GM23338 (cell line): ENCODE results near the gene AREL1. TPM values are rescaled to one million over a fixed set of nuclear protein-coding genes. Genes with fewer than 3 reads are reported as not detected.

ENCODE experiments used
- ATAC-seq: fragments of 200-7000 bp; cut with Tn5 transposase; 3 replicates; pipeline ENCODE4 v1.9.1; 2020
- DNase-seq: peaks from one replicate; pipeline ENCODE4 v3.0.0-alpha.2; 2015; ENCODE audit warnings: low spot score
- H2AFZ ChIP-seq: fragments of 200-600 bp; sonication (generic); 2 replicates; pipeline ENCODE4 v1.8.0; 2016; ENCODE audit warnings: antibody characterized with exemption, mild to moderate bottlenecking, moderate library complexity
- H3F3A ChIP-seq: fragments of 200-600 bp; sonication (generic); replicated peaks from 2 replicates; pipeline ENCODE4 v1.8.0; 2017; ENCODE audit warnings: antibody characterized with exemption, mixed run types, low read depth
- H3K27ac ChIP-seq: fragments of 200-600 bp; sonication (generic); 2 replicates; pipeline ENCODE4 v1.6.1; 2016; ENCODE audit warnings: low read depth
- H3K27me3 ChIP-seq: fragments of 200-600 bp; sonication (generic); 2 replicates; pipeline ENCODE4 v1.8.0; 2016; ENCODE audit warnings: mild to moderate bottlenecking, mixed run types, moderate library complexity; ENCODE audit not compliant: insufficient read depth
- H3K36me3 ChIP-seq: fragments of 200-600 bp; sonication (generic); 2 replicates; pipeline ENCODE4 v1.8.0; 2016; ENCODE audit warnings: mild to moderate bottlenecking; ENCODE audit not compliant: insufficient read depth
- H3K4me1 ChIP-seq: fragments of 200-600 bp; sonication (generic); 2 replicates; pipeline ENCODE4 v1.8.0; 2016; ENCODE audit warnings: mild to moderate bottlenecking, moderate library complexity; ENCODE audit not compliant: insufficient read depth
- H3K4me2 ChIP-seq: fragments of 200-600 bp; sonication (generic); 2 replicates; pipeline ENCODE4 v1.7.1; 2017; ENCODE audit warnings: mixed run types
- H3K4me3 ChIP-seq: fragments of 200-600 bp; sonication (generic); 2 replicates; pipeline ENCODE4 v1.6.1; 2016; ENCODE audit warnings: mixed run types
- H3K79me2 ChIP-seq: fragments of 200-600 bp; sonication (generic); replicated peaks from 2 replicates; pipeline ENCODE4 v1.8.0; 2017; ENCODE audit warnings: mild to moderate bottlenecking; ENCODE audit not compliant: insufficient read depth
- H3K9me2 ChIP-seq: fragments of 200-600 bp; sonication (generic); 2 replicates; pipeline ENCODE4 v1.8.0; 2017; ENCODE audit not compliant: insufficient read depth
- H4K20me1 ChIP-seq: fragments of 200-600 bp; sonication (generic); replicated peaks from 2 replicates; pipeline ENCODE4 v1.8.0; 2017; ENCODE audit warnings: mild to moderate bottlenecking; ENCODE audit not compliant: insufficient read depth
- H3K27ac Mint-ChIP-seq: 2 replicates; pipeline ENCODE4 v1.8.0; 2020; ENCODE audit warnings: inconsistent platforms, mild to moderate bottlenecking, moderate library complexity, mixed read lengths
- H3K27me3 Mint-ChIP-seq: 3 replicates; pipeline ENCODE4 v1.8.0; 2022; ENCODE audit warnings: low read depth, mild to moderate bottlenecking, moderate library complexity, mixed read lengths, inconsistent platforms; ENCODE audit not compliant: insufficient read depth, poor library complexity
- H3K36me3 Mint-ChIP-seq: 3 replicates; pipeline ENCODE4 v1.8.0; 2021; ENCODE audit warnings: low read depth, mild to moderate bottlenecking, inconsistent platforms, moderate library complexity, mixed read lengths
- H3K4me1 Mint-ChIP-seq: 3 replicates; pipeline ENCODE4 v1.8.0; 2020; ENCODE audit warnings: mild to moderate bottlenecking, inconsistent platforms, mixed read lengths
- H3K4me3 Mint-ChIP-seq: 3 replicates; pipeline ENCODE4 v1.8.0; 2021; ENCODE audit warnings: moderate library complexity, mild to moderate bottlenecking, inconsistent platforms, mixed read lengths
- H3K9me3 Mint-ChIP-seq: 3 replicates; pipeline ENCODE4 v1.8.0; 2020; ENCODE audit warnings: moderate library complexity, mild to moderate bottlenecking, inconsistent platforms, mixed read lengths
- CREB1 ChIP-seq: fragments of 250-450 bp; sonication (Bioruptor Pico); IDR thresholded peaks from 2 replicates; pipeline ENCODE4 v1.5.0; 2020; ENCODE audit warnings: low read depth, mild to moderate bottlenecking, moderate library complexity
- CTCF ChIP-seq, 2 experiments: fragments of 200-600 bp in 1 of 2; sonication (generic) in 1 of 2; conservative IDR thresholded peaks; 2 replicates each; pipeline versions ENCODE4 v1.5.1 to v1.6.1; 2016 to 2017; ENCODE audit warnings: antibody characterized with exemption in 2 of 2, low read depth in 2 of 2, mild to moderate bottlenecking in 2 of 2, moderate library complexity in 1 of 2
- EZH2 ChIP-seq: fragments of 200-600 bp; sonication (generic); IDR thresholded peaks from one replicate; pipeline ENCODE4 v1.8.0; 2017; ENCODE audit warnings: antibody characterized with exemption, mild to moderate bottlenecking, low read depth; ENCODE audit not compliant: unreplicated experiment
- EZH2phosphoT487 ChIP-seq: fragments of 200-600 bp; sonication (generic); IDR thresholded peaks from one replicate; pipeline ENCODE4 v1.8.1; 2018; ENCODE audit warnings: antibody characterized with exemption; ENCODE audit not compliant: unreplicated experiment
- JUNB ChIP-seq: IDR thresholded peaks from one replicate; pipeline ENCODE4 v1.6.1; 2016; ENCODE audit warnings: antibody characterized with exemption; ENCODE audit not compliant: unreplicated experiment
- NANOG ChIP-seq: IDR thresholded peaks from 2 replicates; pipeline ENCODE4 v1.6.1; 2016; ENCODE audit warnings: antibody characterized with exemption, borderline replicate concordance
- POLR2AphosphoS5 ChIP-seq: IDR thresholded peaks from 2 replicates; pipeline ENCODE4 v1.6.1; 2016; ENCODE audit warnings: antibody characterized with exemption, low read depth
- STAT1 ChIP-seq: IDR thresholded peaks from one replicate; pipeline ENCODE4 v1.6.1; 2016; ENCODE audit warnings: antibody characterized with exemption; ENCODE audit not compliant: unreplicated experiment
- ZNF114 ChIP-seq: fragments of 250-450 bp; sonication (Bioruptor Pico); IDR thresholded peaks from 2 replicates; pipeline ENCODE4 v1.5.0; 2020; ENCODE audit warnings: mild to moderate bottlenecking, moderate library complexity
- ZNF331 ChIP-seq: fragments of 250-450 bp; sonication (Bioruptor Pico); IDR thresholded peaks from 2 replicates; pipeline ENCODE4 v1.5.0; 2020; ENCODE audit warnings: low read depth, mild to moderate bottlenecking, moderate library complexity
- polyA plus RNA-seq: library from polyadenylated mRNA; unstranded; fragments of >200 nt; fragmentation: Nextera tagmentation; extraction: Ambion mirVana; gene quantifications from 2 replicates; pipeline ENCODE4 v1.2.1, GENCODE V29; 2016
- total RNA-seq: library from RNA; depleted of rRNA; stranded (reverse); fragments of >200 nt; shearing (Covaris generic); gene quantifications from 2 replicates; pipeline ENCODE4 v1.2.3, GENCODE V29; 2014
- TF ChIP-seq, protein P1 (sequence below): IDR thresholded peaks from one replicate; pipeline ENCODE4 v1.6.1; 2018; ENCODE audit warnings: antibody characterized with exemption; ENCODE audit not compliant: unreplicated experiment
- TF ChIP-seq, protein P2 (sequence below): IDR thresholded peaks from 2 replicates; pipeline ENCODE4 v1.6.1; 2016; ENCODE audit warnings: antibody characterized with exemption
- TF ChIP-seq, protein P3 (sequence below): fragments of 250-450 bp; sonication (Bioruptor Pico); IDR thresholded peaks from 2 replicates; pipeline ENCODE4 v1.5.0; 2020; ENCODE audit warnings: mild to moderate bottlenecking, moderate library complexity

The AREL1 gene
- total and polyA plus RNA-seq, 2 experiments from 2014 or later = 7.5 to 23.6 TPM

- H3K4me1 ChIP-seq = no peaks in the 10 kb centered on the region
- no peaks in the 10 kb centered on the region for H3K9me3 Mint-ChIP-seq
- H3K36me3 Mint-ChIP-seq = no peaks in the 10 kb centered on the region
- no peaks in the 10 kb centered on the region for H3F3A ChIP-seq
- ATAC-seq (peak; percentile 55), DNase-seq (no peak)
- no peaks in the 10 kb centered on the region for H4K20me1 ChIP-seq
- no peak overlapping the region for H3K27ac Mint-ChIP-seq
- H3K4me1 Mint-ChIP-seq = peaks cover 9% of the 10 kb centered on the region; the same call in 2 of the 3 replicates
- TF ChIP-seq ZNF114 (no peak), NANOG (no peak), EZH2 (no peak), CREB1 (CRISPR knock-in tag) (no peak), JUNB (no peak), ZNF331 (CRISPR knock-in tag) (no peak), STAT1 (no peak), EZH2phosphoT487 (no peak), POLR2AphosphoS5 (no peak), CTCF (conservative IDR thresholded peaks at IDR 0.05; ENCODE audit: low read depth in 2 of 2) (no peak)
- TF ChIP-seq, protein P1, sequence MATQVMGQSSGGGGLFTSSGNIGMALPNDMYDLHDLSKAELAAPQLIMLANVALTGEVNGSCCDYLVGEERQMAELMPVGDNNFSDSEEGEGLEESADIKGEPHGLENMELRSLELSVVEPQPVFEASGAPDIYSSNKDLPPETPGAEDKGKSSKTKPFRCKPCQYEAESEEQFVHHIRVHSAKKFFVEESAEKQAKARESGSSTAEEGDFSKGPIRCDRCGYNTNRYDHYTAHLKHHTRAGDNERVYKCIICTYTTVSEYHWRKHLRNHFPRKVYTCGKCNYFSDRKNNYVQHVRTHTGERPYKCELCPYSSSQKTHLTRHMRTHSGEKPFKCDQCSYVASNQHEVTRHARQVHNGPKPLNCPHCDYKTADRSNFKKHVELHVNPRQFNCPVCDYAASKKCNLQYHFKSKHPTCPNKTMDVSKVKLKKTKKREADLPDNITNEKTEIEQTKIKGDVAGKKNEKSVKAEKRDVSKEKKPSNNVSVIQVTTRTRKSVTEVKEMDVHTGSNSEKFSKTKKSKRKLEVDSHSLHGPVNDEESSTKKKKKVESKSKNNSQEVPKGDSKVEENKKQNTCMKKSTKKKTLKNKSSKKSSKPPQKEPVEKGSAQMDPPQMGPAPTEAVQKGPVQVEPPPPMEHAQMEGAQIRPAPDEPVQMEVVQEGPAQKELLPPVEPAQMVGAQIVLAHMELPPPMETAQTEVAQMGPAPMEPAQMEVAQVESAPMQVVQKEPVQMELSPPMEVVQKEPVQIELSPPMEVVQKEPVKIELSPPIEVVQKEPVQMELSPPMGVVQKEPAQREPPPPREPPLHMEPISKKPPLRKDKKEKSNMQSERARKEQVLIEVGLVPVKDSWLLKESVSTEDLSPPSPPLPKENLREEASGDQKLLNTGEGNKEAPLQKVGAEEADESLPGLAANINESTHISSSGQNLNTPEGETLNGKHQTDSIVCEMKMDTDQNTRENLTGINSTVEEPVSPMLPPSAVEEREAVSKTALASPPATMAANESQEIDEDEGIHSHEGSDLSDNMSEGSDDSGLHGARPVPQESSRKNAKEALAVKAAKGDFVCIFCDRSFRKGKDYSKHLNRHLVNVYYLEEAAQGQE = no peak
- TF ChIP-seq, protein P2, sequence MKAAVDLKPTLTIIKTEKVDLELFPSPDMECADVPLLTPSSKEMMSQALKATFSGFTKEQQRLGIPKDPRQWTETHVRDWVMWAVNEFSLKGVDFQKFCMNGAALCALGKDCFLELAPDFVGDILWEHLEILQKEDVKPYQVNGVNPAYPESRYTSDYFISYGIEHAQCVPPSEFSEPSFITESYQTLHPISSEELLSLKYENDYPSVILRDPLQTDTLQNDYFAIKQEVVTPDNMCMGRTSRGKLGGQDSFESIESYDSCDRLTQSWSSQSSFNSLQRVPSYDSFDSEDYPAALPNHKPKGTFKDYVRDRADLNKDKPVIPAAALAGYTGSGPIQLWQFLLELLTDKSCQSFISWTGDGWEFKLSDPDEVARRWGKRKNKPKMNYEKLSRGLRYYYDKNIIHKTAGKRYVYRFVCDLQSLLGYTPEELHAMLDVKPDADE = no peak
- TF ChIP-seq, protein P3, sequence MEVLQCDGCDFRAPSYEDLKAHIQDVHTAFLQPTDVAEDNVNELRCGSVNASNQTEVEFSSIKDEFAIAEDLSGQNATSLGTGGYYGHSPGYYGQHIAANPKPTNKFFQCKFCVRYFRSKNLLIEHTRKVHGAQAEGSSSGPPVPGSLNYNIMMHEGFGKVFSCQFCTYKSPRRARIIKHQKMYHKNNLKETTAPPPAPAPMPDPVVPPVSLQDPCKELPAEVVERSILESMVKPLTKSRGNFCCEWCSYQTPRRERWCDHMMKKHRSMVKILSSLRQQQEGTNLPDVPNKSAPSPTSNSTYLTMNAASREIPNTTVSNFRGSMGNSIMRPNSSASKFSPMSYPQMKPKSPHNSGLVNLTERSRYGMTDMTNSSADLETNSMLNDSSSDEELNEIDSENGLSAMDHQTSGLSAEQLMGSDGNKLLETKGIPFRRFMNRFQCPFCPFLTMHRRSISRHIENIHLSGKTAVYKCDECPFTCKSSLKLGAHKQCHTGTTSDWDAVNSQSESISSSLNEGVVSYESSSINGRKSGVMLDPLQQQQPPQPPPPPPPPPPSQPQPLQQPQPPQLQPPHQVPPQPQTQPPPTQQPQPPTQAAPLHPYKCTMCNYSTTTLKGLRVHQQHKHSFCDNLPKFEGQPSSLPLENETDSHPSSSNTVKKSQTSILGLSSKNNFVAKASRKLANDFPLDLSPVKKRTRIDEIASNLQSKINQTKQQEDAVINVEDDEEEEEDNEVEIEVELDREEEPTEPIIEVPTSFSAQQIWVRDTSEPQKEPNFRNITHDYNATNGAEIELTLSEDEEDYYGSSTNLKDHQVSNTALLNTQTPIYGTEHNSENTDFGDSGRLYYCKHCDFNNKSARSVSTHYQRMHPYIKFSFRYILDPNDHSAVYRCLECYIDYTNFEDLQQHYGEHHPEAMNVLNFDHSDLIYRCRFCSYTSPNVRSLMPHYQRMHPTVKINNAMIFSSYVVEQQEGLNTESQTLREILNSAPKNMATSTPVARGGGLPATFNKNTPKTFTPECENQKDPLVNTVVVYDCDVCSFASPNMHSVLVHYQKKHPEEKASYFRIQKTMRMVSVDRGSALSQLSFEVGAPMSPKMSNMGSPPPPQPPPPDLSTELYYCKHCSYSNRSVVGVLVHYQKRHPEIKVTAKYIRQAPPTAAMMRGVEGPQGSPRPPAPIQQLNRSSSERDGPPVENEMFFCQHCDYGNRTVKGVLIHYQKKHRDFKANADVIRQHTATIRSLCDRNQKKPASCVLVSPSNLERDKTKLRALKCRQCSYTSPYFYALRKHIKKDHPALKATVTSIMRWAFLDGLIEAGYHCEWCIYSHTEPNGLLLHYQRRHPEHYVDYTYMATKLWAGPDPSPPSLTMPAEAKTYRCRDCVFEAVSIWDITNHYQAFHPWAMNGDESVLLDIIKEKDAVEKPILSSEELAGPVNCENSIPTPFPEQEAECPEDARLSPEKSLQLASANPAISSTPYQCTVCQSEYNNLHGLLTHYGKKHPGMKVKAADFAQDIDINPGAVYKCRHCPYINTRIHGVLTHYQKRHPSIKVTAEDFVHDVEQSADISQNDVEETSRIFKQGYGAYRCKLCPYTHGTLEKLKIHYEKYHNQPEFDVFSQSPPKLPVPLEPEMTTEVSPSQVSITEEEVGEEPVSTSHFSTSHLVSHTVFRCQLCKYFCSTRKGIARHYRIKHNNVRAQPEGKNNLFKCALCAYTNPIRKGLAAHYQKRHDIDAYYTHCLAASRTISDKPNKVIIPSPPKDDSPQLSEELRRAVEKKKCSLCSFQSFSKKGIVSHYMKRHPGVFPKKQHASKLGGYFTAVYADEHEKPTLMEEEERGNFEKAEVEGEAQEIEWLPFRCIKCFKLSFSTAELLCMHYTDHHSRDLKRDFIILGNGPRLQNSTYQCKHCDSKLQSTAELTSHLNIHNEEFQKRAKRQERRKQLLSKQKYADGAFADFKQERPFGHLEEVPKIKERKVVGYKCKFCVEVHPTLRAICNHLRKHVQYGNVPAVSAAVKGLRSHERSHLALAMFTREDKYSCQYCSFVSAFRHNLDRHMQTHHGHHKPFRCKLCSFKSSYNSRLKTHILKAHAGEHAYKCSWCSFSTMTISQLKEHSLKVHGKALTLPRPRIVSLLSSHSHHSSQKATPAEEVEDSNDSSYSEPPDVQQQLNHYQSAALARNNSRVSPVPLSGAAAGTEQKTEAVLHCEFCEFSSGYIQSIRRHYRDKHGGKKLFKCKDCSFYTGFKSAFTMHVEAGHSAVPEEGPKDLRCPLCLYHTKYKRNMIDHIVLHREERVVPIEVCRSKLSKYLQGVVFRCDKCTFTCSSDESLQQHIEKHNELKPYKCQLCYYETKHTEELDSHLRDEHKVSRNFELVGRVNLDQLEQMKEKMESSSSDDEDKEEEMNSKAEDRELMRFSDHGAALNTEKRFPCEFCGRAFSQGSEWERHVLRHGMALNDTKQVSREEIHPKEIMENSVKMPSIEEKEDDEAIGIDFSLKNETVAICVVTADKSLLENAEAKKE (CRISPR knock-in tag) = no peak
- H3K27me3 ChIP-seq = no peaks in the 10 kb centered on the region
- no peaks in the 10 kb centered on the region for H3K36me3 ChIP-seq
- no peak overlapping the region for H3K4me3 Mint-ChIP-seq
- H3K4me3 ChIP-seq = no peak overlapping the region
- H3K4me2 ChIP-seq = no peak overlapping the region
- H3K27me3 Mint-ChIP-seq = peaks cover 3% of the 10 kb centered on the region
- no peak overlapping the region for H3K27ac ChIP-seq
- no peaks in the 10 kb centered on the region for H3K79me2 ChIP-seq
- no peaks in the 10 kb centered on the region for H3K9me2 ChIP-seq
- no peak overlapping the region for H2AFZ ChIP-seq
These were observed 65.0 kb downstream of the AREL1 start for GRCh38 chr14:74647678-74648461.
